Panc1 (cell line): ENCODE data around the gene ZNF384. TPM values are rescaled to one million over a fixed set of nuclear protein-coding genes. Genes with fewer than 3 reads are reported as not detected.

ENCODE experiments used
- ATAC-seq: fragments of 200-7000 bp; cut with Tn5 transposase; 2 replicates; pipeline ENCODE4 v1.9.1; 2020; ENCODE audit warnings: mild to moderate bottlenecking, moderate library complexity
- BruUV-seq: library from RNA; stranded (reverse); fragments of 400-500 nt; replicated peaks from 2 replicates; lab custom pipeline; 2021; lab: Mats Ljungman, UMichigan
- CTCF ChIA-PET: fragments of 300-600 bp; sonication (Branson Sonifier 250); formaldehyde crosslinking; loops from one replicate; lab custom pipeline; 2022; ENCODE audit warnings: antibody characterized with exemption; lab: Charles Lee
- POLR2A ChIA-PET: fragments of 300-600 bp; sonication (Branson Sonifier 250); formaldehyde crosslinking; loops from one replicate; lab custom pipeline; 2022; ENCODE audit warnings: antibody characterized with exemption; lab: Charles Lee
- DNase-seq: peaks from one replicate; pipeline ENCODE4 v3.0.0-alpha.2; 2010; ENCODE audit warnings: low read depth, low spot score
- H3K27ac ChIP-seq: 2 replicates; pipeline ENCODE4 v1.5.1; 2011; ENCODE audit warnings: mild to moderate bottlenecking, low read length, inconsistent platforms
- H3K27me3 ChIP-seq: fragments of 200-500 bp; sonication (Bioruptor generic); 2 replicates; pipeline ENCODE4 v1.6.0; 2014; ENCODE audit warnings: low read length, inconsistent platforms; ENCODE audit not compliant: control insufficient read depth, insufficient read depth
- H3K36me3 ChIP-seq: fragments of 200-500 bp; sonication (Bioruptor generic); 2 replicates; pipeline ENCODE4 v1.5.1; 2014; ENCODE audit warnings: inconsistent platforms, mild to moderate bottlenecking, low read length, moderate library complexity; ENCODE audit not compliant: control insufficient read depth, insufficient read depth
- H3K4me1 ChIP-seq: 2 replicates; pipeline ENCODE4 v1.5.1; 2011; ENCODE audit warnings: inconsistent platforms, mild to moderate bottlenecking, low read length, moderate library complexity; ENCODE audit not compliant: control insufficient read depth, insufficient read depth
- H3K4me3 ChIP-seq, 2 experiments: 2 replicates each; pipeline ENCODE4 v1.5.1; 2011 to 2012; ENCODE audit warnings: low read depth in 2 of 2, low read length in 2 of 2, mild to moderate bottlenecking in 2 of 2, inconsistent platforms in 1 of 2, moderate library complexity in 1 of 2
- H3K9me3 ChIP-seq: fragments of 200-500 bp; sonication (Bioruptor generic); 2 replicates; pipeline ENCODE4 v1.5.1; 2014; ENCODE audit warnings: low read depth, mild to moderate bottlenecking, inconsistent platforms, low read length, moderate library complexity; ENCODE audit not compliant: control insufficient read depth, insufficient read depth
- CTCF ChIP-seq: fragments of 450-650 bp; IDR thresholded peaks from 2 replicates; pipeline ENCODE4 v1.5.1; 2017; ENCODE audit warnings: mild to moderate bottlenecking
- POLR2AphosphoS5 ChIP-seq: IDR thresholded peaks from 2 replicates; pipeline ENCODE4 v1.6.1; 2012; ENCODE audit warnings: mild to moderate bottlenecking, low read depth, low read length, moderate library complexity
- SIN3A ChIP-seq: IDR thresholded peaks from 2 replicates; pipeline ENCODE4 v1.6.1; 2012; ENCODE audit warnings: low read depth, mild to moderate bottlenecking, low read length, moderate library complexity, borderline replicate concordance; ENCODE audit not compliant: insufficient read depth
- TCF7L2 ChIP-seq: IDR thresholded peaks from 2 replicates; pipeline ENCODE4 v1.6.1; 2011; ENCODE audit warnings: mild to moderate bottlenecking, low read depth, low read length, inconsistent platforms
- in situ Hi-C: cut with HindIII; loops from 2 replicates; pipeline ENCODE4 v1.10.0; 2016; ENCODE audit warnings: low sequenced_read_pairs, low pct_unique_long_range_greater_than_20kb
- intact Hi-C: fragments of 100-400 bp; cut with micrococcal nuclease; formaldehyde crosslinking; loops from one replicate; pipeline ENCODE4 v1.10.0; 2022; ENCODE audit not compliant: unreplicated experiment
- total RNA-seq: library from RNA; stranded (reverse); gene quantifications from one replicate; pipeline ENCODE4 v1.2.1, GENCODE V29; 2021; ENCODE audit not compliant: unreplicated experiment
- TF ChIP-seq, protein P1 (sequence below), 2 experiments: IDR thresholded peaks; 2 replicates each; pipeline ENCODE4 v1.6.1; 2011 to 2012; ENCODE audit warnings: low read depth in 2 of 2, control low read depth in 1 of 2, low read length in 1 of 2, mild to moderate bottlenecking in 1 of 2, moderate library complexity in 1 of 2; ENCODE audit not compliant: insufficient read depth in 1 of 2

ZNF384 gene
- total RNA-seq, 1 experiment from 2014 or later: 54.3 TPM

- no peaks in the 10 kb centered on the region for H3K27me3 ChIP-seq
- intact Hi-C loops (no loop called here), in situ Hi-C loops (no loop called here)
- H3K9me3 ChIP-seq: no peaks in the 10 kb centered on the region
- no peaks in the 10 kb centered on the region for H3K36me3 ChIP-seq
- H3K4me3 ChIP-seq: no peak overlapping the region
- CTCF ChIA-PET: interaction anchor here (0.6 kb wide), 1 partner anchor 314 kb away, joined by 5 read pairs; no protein-coding TSS in a partner anchor
- H3K4me1 ChIP-seq: no peaks in the 10 kb centered on the region
- POLR2A ChIA-PET: interaction anchor here (0.5 kb wide), 1 partner anchor 54 kb away, joined by 9 read pairs; the partner anchor contains the start of gene ZNF384
- no peak overlapping the region for H3K27ac ChIP-seq
- DNase-seq: no peak
- TF ChIP-seq POLR2AphosphoS5 (no peak), TCF7L2 (no peak), SIN3A (no peak), CTCF (no peak)
- TF ChIP-seq, protein P1, sequence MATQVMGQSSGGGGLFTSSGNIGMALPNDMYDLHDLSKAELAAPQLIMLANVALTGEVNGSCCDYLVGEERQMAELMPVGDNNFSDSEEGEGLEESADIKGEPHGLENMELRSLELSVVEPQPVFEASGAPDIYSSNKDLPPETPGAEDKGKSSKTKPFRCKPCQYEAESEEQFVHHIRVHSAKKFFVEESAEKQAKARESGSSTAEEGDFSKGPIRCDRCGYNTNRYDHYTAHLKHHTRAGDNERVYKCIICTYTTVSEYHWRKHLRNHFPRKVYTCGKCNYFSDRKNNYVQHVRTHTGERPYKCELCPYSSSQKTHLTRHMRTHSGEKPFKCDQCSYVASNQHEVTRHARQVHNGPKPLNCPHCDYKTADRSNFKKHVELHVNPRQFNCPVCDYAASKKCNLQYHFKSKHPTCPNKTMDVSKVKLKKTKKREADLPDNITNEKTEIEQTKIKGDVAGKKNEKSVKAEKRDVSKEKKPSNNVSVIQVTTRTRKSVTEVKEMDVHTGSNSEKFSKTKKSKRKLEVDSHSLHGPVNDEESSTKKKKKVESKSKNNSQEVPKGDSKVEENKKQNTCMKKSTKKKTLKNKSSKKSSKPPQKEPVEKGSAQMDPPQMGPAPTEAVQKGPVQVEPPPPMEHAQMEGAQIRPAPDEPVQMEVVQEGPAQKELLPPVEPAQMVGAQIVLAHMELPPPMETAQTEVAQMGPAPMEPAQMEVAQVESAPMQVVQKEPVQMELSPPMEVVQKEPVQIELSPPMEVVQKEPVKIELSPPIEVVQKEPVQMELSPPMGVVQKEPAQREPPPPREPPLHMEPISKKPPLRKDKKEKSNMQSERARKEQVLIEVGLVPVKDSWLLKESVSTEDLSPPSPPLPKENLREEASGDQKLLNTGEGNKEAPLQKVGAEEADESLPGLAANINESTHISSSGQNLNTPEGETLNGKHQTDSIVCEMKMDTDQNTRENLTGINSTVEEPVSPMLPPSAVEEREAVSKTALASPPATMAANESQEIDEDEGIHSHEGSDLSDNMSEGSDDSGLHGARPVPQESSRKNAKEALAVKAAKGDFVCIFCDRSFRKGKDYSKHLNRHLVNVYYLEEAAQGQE (IDR thresholded peaks at IDR 0.05; ENCODE audit: insufficient read depth in 1 of 2, low read depth in 2 of 2, low read length in 1 of 2): no peak
- no peak for ATAC-seq
- BruUV-seq: no TSS peak
Measured at GRCh38 chr12:6635375-6635855, 53.8 kb downstream of the ZNF384 start.

GRCh38 chr12:6632026-6632983 is 56.9 kb downstream of the ZNF384 start:
- Histone ChIP-seq H3K9me3 (no peaks in the 10 kb centered on the region), H3K4me1 (no peaks in the 10 kb centered on the region), H3K27me3 (no peaks in the 10 kb centered on the region), H3K4me3 (no peak overlapping the region), H3K36me3 (no peaks in the 10 kb centered on the region), H3K27ac (no peak overlapping the region)
- CTCF ChIA-PET: no interaction called here
- POLR2A ChIA-PET: interaction anchor here (0.5 kb wide), 1 partner anchor 180 kb away, joined by 7 read pairs; the partner anchor contains the start of gene TAPBPL
- no peak for DNase-seq
- in situ Hi-C loops (no loop called here), intact Hi-C loops (no loop called here)
- TF ChIP-seq CTCF (no peak), TCF7L2 (no peak), SIN3A (no peak), POLR2AphosphoS5 (no peak)
- TF ChIP-seq, protein P1 (IDR thresholded peaks at IDR 0.05; ENCODE audit: insufficient read depth in 1 of 2, low read depth in 2 of 2, low read length in 1 of 2): no peak
- no TSS peak for BruUV-seq
- peak; percentile 34 for ATAC-seq
